H9 (cell line): ENCODE results near the gene GIMAP1. TPM values are rescaled to one million over a fixed set of nuclear protein-coding genes. Genes with fewer than 3 reads are reported as not detected.

Source experiments
- DNase-seq: peaks from one replicate; pipeline ENCODE4 v3.0.0-alpha.2; 2017
- H2AFZ ChIP-seq: one replicate; pipeline ENCODE4 v1.6.1; 2013; ENCODE audit warnings: mild to moderate bottlenecking, low read length, control low read depth, moderate library complexity
- H2AK5ac ChIP-seq: 2 replicates; pipeline ENCODE4 v1.6.1; 2013; ENCODE audit warnings: low read length, control low read depth, mixed read lengths; ENCODE audit not compliant: insufficient read length
- H2BK120ac ChIP-seq: one replicate; pipeline ENCODE4 v1.6.1; 2013; ENCODE audit warnings: low read depth, mild to moderate bottlenecking, low read length, control low read depth, inconsistent platforms; ENCODE audit not compliant: poor library complexity, severe bottlenecking
- H2BK12ac ChIP-seq: 2 replicates; pipeline ENCODE4 v1.6.1; 2013; ENCODE audit warnings: low read length, control low read depth, mixed read lengths, low read depth; ENCODE audit not compliant: insufficient read length
- H2BK15ac ChIP-seq: 2 replicates; pipeline ENCODE4 v1.6.1; 2013; ENCODE audit warnings: low read depth, low read length, control low read depth
- H2BK20ac ChIP-seq: one replicate; pipeline ENCODE4 v1.6.1; 2013; ENCODE audit warnings: low read depth, mild to moderate bottlenecking, low read length, control low read depth, inconsistent platforms; ENCODE audit not compliant: poor library complexity, severe bottlenecking
- H2BK5ac ChIP-seq: 2 replicates; pipeline ENCODE4 v1.6.1; 2013; ENCODE audit warnings: low read length, control low read depth, mixed read lengths; ENCODE audit not compliant: insufficient read length
- H3K14ac ChIP-seq: 2 replicates; pipeline ENCODE4 v1.6.1; 2013; ENCODE audit warnings: low read length, control low read depth; ENCODE audit not compliant: insufficient read depth
- H3K18ac ChIP-seq: 2 replicates; pipeline ENCODE4 v1.6.1; 2013; ENCODE audit warnings: low read depth, mild to moderate bottlenecking, mixed read lengths, low read length, control low read depth; ENCODE audit not compliant: insufficient read length
- H3K23ac ChIP-seq: 2 replicates; pipeline ENCODE4 v1.6.1; 2013; ENCODE audit warnings: low read length, control low read depth, mixed read lengths, low read depth; ENCODE audit not compliant: insufficient read length
- H3K23me2 ChIP-seq: 2 replicates; pipeline ENCODE4 v1.6.1; 2013; ENCODE audit warnings: low read depth, mild to moderate bottlenecking, mixed read lengths, low read length, control low read depth; ENCODE audit not compliant: insufficient read length, poor library complexity, severe bottlenecking
- H3K27ac ChIP-seq: 2 replicates; pipeline ENCODE4 v1.5.1; 2013; ENCODE audit warnings: low read length, control low read depth, mixed read lengths, low read depth; ENCODE audit not compliant: insufficient read length
- H3K27me3 ChIP-seq: 2 replicates; pipeline ENCODE4 v1.6.1; 2013; ENCODE audit warnings: low read length, control low read depth, inconsistent platforms; ENCODE audit not compliant: insufficient read depth
- H3K4ac ChIP-seq: 2 replicates; pipeline ENCODE4 v1.6.1; 2013; ENCODE audit warnings: low read depth, mild to moderate bottlenecking, control low read depth, inconsistent platforms, low read length, moderate library complexity
- H3K4me1 ChIP-seq: 2 replicates; pipeline ENCODE4 v1.6.1; 2013; ENCODE audit warnings: low read length, control low read depth, inconsistent platforms; ENCODE audit not compliant: insufficient read depth
- H3K4me2 ChIP-seq: 2 replicates; pipeline ENCODE4 v1.6.1; 2013; ENCODE audit warnings: low read length, control low read depth, mixed read lengths; ENCODE audit not compliant: insufficient read length, insufficient read depth
- H3K56ac ChIP-seq: 2 replicates; pipeline ENCODE4 v1.6.1; 2013; ENCODE audit warnings: low read depth, mild to moderate bottlenecking, mixed read lengths, low read length, control low read depth; ENCODE audit not compliant: insufficient read length
- H3K79me1 ChIP-seq: 2 replicates; pipeline ENCODE4 v1.6.1; 2013; ENCODE audit warnings: low read depth, mild to moderate bottlenecking, moderate library complexity, low read length, control low read depth, inconsistent platforms; ENCODE audit not compliant: insufficient read depth, poor library complexity, severe bottlenecking
- H3K79me2 ChIP-seq: 2 replicates; pipeline ENCODE4 v1.6.1; 2013; ENCODE audit warnings: low read length, control low read depth, inconsistent platforms; ENCODE audit not compliant: insufficient read depth
- H3K9ac ChIP-seq: 2 replicates; pipeline ENCODE4 v1.6.1; 2013; ENCODE audit warnings: low read length, control low read depth, mixed read lengths; ENCODE audit not compliant: insufficient read length; ENCODE audit errors: extremely low read depth
- H3K9me3 ChIP-seq: one replicate; pipeline ENCODE4 v1.6.1; 2013; ENCODE audit warnings: low read depth, low read length, inconsistent platforms; ENCODE audit not compliant: control insufficient read depth
- H3T11ph ChIP-seq: one replicate; pipeline ENCODE4 v1.6.1; 2013; ENCODE audit warnings: mild to moderate bottlenecking, low read length, control low read depth, inconsistent platforms
- H4K20me1 ChIP-seq: one replicate; pipeline ENCODE4 v1.6.1; 2013; ENCODE audit not compliant: control insufficient read depth, insufficient read length, insufficient read depth
- H4K5ac ChIP-seq: 2 replicates; pipeline ENCODE4 v1.6.1; 2013; ENCODE audit warnings: low read depth, mild to moderate bottlenecking, mixed read lengths, low read length, control low read depth; ENCODE audit not compliant: insufficient read length
- H4K8ac ChIP-seq: replicated peaks from 2 replicates; pipeline ENCODE4 v1.6.1; 2013; ENCODE audit warnings: low read length, control low read depth, mixed read lengths, low read depth; ENCODE audit not compliant: insufficient read length
- H4K91ac ChIP-seq: 2 replicates; pipeline ENCODE4 v1.6.1; 2013; ENCODE audit warnings: low read depth, mild to moderate bottlenecking, moderate library complexity, mixed read lengths, low read length, control low read depth; ENCODE audit not compliant: insufficient read length
- H3K27ac Mint-ChIP-seq, 3 experiments: 2 replicates in 2 of 3; 3 replicates in 1 of 3; pipeline ENCODE4 v1.8.0; 2020 to 2021; ENCODE audit warnings: mixed read lengths in 3 of 3, mild to moderate bottlenecking in 1 of 3, moderate library complexity in 1 of 3
- H3K27me3 Mint-ChIP-seq: 2 replicates; pipeline ENCODE4 v1.8.0; 2021; ENCODE audit warnings: low read depth, mild to moderate bottlenecking, moderate library complexity, mixed read lengths
- H3K36me3 Mint-ChIP-seq, 3 experiments: 2 replicates in 2 of 3; 3 replicates in 1 of 3; pipeline ENCODE4 v1.8.0; 2020 to 2021; ENCODE audit warnings: low read depth in 3 of 3, mixed read lengths in 3 of 3; ENCODE audit not compliant: insufficient read depth in 1 of 3
- H3K4me1 Mint-ChIP-seq, 2 experiments: 2 replicates each; pipeline ENCODE4 v1.8.0; 2020; ENCODE audit warnings: mixed read lengths in 2 of 2
- H3K4me3 Mint-ChIP-seq, 2 experiments: 2 replicates in 1 of 2; 3 replicates in 1 of 2; pipeline ENCODE4 v1.8.0; 2020 to 2021; ENCODE audit warnings: mild to moderate bottlenecking in 2 of 2, mixed read lengths in 2 of 2, moderate library complexity in 1 of 2
- H3K9me3 Mint-ChIP-seq, 2 experiments: 2 replicates in 1 of 2; 3 replicates in 1 of 2; pipeline ENCODE4 v1.8.0; 2020; ENCODE audit warnings: mild to moderate bottlenecking in 2 of 2, mixed read lengths in 2 of 2, moderate library complexity in 1 of 2
- total RNA-seq: library from RNA; stranded (reverse); gene quantifications from 2 replicates; pipeline ENCODE4 v1.2.1, GENCODE V29; 2021
- TF ChIP-seq, protein P1 (sequence below): fragments of 200-600 bp; sonication (generic); conservative IDR thresholded peaks from 3 replicates; pipeline ENCODE4 v1.8.0; 2021; ENCODE audit warnings: antibody characterized with exemption, mild to moderate bottlenecking

The GIMAP1 gene
- total RNA-seq, 1 experiment from 2014 or later = not detected

DNA sequence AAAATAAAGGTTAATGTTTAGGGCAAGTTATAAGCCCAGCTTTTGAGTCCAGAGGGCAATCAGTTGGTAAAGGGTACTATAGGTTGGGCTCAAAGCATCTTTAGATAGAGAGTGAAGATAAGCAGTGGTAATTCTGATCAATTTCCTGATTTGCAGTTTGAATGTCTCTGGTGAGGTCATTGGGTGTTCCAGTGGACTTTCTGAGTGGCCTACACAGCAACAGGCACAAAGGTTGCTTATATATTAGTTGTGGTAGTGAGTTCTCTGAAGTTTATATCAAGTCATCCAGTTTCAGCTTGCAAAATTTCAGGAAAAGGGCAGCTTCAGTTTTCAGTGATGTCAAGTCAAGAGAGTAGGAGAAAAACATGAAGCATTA, 49.9 kb downstream of the GIMAP1 start:
- H3K27ac ChIP-seq = no peak overlapping the region
- no peak overlapping the region for H3K9ac ChIP-seq
- H3K4me1 Mint-ChIP-seq = peaks cover 9 to 12% of the 10 kb centered on the region in 2 experiments
- no peak overlapping the region for H3K56ac ChIP-seq
- H4K91ac ChIP-seq = no peak overlapping the region
- no peaks in the 10 kb centered on the region for H3K27me3 ChIP-seq
- no peak overlapping the region for H2AK5ac ChIP-seq
- no peaks in the 10 kb centered on the region for H3K4me1 ChIP-seq
- H3K9me3 ChIP-seq = no peaks in the 10 kb centered on the region
- no peak overlapping the region for H3T11ph ChIP-seq
- no peak overlapping the region for H2BK20ac ChIP-seq
- no peak overlapping the region for H3K4ac ChIP-seq
- H3K79me2 ChIP-seq = no peaks in the 10 kb centered on the region; the same call in 1 of the 2 replicates
- H2BK120ac ChIP-seq = no peak overlapping the region
- no peak overlapping the region for H2AFZ ChIP-seq
- no peak overlapping the region for H3K14ac ChIP-seq
- no peak overlapping the region for H3K4me3 Mint-ChIP-seq
- H3K23ac ChIP-seq = no peak overlapping the region
- no peak overlapping the region for H2BK5ac ChIP-seq
- H3K9me3 Mint-ChIP-seq = peaks cover 2 to 3% of the 10 kb centered on the region in 2 experiments; a peak in 2 of 5 replicates
- peaks cover 45% of the 10 kb centered on the region for H3K27me3 Mint-ChIP-seq
- no peaks in the 10 kb centered on the region for H3K79me1 ChIP-seq
- H3K18ac ChIP-seq = no peak overlapping the region
- H3K23me2 ChIP-seq = no peaks in the 10 kb centered on the region
- H3K36me3 Mint-ChIP-seq = no peaks in the 10 kb centered on the region; a peak in 1 of 7 replicates
- TF ChIP-seq, protein P1, sequence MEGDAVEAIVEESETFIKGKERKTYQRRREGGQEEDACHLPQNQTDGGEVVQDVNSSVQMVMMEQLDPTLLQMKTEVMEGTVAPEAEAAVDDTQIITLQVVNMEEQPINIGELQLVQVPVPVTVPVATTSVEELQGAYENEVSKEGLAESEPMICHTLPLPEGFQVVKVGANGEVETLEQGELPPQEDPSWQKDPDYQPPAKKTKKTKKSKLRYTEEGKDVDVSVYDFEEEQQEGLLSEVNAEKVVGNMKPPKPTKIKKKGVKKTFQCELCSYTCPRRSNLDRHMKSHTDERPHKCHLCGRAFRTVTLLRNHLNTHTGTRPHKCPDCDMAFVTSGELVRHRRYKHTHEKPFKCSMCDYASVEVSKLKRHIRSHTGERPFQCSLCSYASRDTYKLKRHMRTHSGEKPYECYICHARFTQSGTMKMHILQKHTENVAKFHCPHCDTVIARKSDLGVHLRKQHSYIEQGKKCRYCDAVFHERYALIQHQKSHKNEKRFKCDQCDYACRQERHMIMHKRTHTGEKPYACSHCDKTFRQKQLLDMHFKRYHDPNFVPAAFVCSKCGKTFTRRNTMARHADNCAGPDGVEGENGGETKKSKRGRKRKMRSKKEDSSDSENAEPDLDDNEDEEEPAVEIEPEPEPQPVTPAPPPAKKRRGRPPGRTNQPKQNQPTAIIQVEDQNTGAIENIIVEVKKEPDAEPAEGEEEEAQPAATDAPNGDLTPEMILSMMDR = no peak
- H4K8ac ChIP-seq = no peak overlapping the region
- no peak overlapping the region for H2BK12ac ChIP-seq
- no peak overlapping the region for H4K5ac ChIP-seq
- no peaks in the 10 kb centered on the region for H4K20me1 ChIP-seq
- H3K4me2 ChIP-seq = no peak overlapping the region
- DNase-seq = no peak
- no peak overlapping the region for H2BK15ac ChIP-seq
- no peak overlapping the region for H3K27ac Mint-ChIP-seq
